ENCODE results near the gene OPTC. TPM values are rescaled to one million over a fixed set of nuclear protein-coding genes. Genes with fewer than 3 reads are reported as not detected.

Gene OPTC
- total RNA-seq, 4 donors from 2014 or later: not detected

DNA sequence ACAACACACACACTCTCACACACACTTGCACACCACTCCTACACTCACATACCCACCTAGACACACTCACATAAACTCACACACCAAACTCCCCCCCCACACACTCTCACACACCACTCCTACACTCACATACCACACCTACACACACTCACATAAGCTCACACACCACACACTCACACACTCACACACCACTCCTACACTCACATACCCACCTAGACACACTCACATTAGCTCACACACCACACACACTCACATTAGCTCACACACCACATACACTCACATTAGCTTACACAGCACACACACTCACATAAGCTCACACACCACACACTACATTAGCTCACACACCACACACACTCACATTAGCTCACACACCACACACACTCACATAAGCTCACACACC is 33.1 kb downstream of the OPTC start:
- in situ Hi-C loops (cut with MboI; ENCODE audit: low sequenced_read_pairs in 4 of 4): no loop called here
- no peaks in the 10 kb centered on the region for H3K27me3 ChIP-seq
- DNase-seq (no peak), ATAC-seq (no peak)
- peaks cover 0 to 7% of the 10 kb centered on the region in 2 donors for H3K4me1 ChIP-seq
- intact Hi-C loops (cut with DNase I; ENCODE audit: low total_unique reads): loop anchor here (10.0 kb wide), 1 partner anchor 68 kb away; no protein-coding TSS in a partner anchor
- no peaks in the 10 kb centered on the region for H3K36me3 ChIP-seq
- H3K9me3 ChIP-seq: no peaks in the 10 kb centered on the region
- H3K4me3 ChIP-seq: no peak overlapping the region
- H3K27ac ChIP-seq: no peak overlapping the region
- TF ChIP-seq, protein P1, sequence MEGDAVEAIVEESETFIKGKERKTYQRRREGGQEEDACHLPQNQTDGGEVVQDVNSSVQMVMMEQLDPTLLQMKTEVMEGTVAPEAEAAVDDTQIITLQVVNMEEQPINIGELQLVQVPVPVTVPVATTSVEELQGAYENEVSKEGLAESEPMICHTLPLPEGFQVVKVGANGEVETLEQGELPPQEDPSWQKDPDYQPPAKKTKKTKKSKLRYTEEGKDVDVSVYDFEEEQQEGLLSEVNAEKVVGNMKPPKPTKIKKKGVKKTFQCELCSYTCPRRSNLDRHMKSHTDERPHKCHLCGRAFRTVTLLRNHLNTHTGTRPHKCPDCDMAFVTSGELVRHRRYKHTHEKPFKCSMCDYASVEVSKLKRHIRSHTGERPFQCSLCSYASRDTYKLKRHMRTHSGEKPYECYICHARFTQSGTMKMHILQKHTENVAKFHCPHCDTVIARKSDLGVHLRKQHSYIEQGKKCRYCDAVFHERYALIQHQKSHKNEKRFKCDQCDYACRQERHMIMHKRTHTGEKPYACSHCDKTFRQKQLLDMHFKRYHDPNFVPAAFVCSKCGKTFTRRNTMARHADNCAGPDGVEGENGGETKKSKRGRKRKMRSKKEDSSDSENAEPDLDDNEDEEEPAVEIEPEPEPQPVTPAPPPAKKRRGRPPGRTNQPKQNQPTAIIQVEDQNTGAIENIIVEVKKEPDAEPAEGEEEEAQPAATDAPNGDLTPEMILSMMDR (IDR thresholded peaks at IDR 0.05 in 4 of 5, conservative IDR thresholded peaks at IDR 0.05 in 1 of 5): no peak

GRCh38 chr1:203528063-203528462 is 34.1 kb downstream of the OPTC start:
- H3K4me1 ChIP-seq: peaks cover 0 to 7% of the 10 kb centered on the region in 2 donors

GRCh38 chr1:203528976-203529835 is 35.3 kb downstream of the OPTC start:
- H3K9me3 ChIP-seq: no peaks in the 10 kb centered on the region
- H3K27me3 ChIP-seq: no peaks in the 10 kb centered on the region
- TF ChIP-seq, protein P1 (IDR thresholded peaks at IDR 0.05 in 4 of 5, conservative IDR thresholded peaks at IDR 0.05 in 1 of 5): no peak
- no peak for TF ChIP-seq POLR2A (IDR thresholded peaks at IDR 0.05)
- no peak overlapping the region for H3K27ac ChIP-seq
- no peak for DNase-seq
- no peak for ATAC-seq
- H3K4me1 ChIP-seq: no peaks in the 10 kb centered on the region
- intact Hi-C loops (cut with DNase I; ENCODE audit: low total_unique reads): loop anchor here (10.0 kb wide), 1 partner anchor 66 kb away; no protein-coding TSS in a partner anchor
- no peaks in the 10 kb centered on the region for H3K36me3 ChIP-seq
- H3K4me3 ChIP-seq: no peak overlapping the region
- in situ Hi-C loops (cut with MboI; ENCODE audit: low sequenced_read_pairs in 4 of 4): no loop called here

More at GRCh38 chr1:203528063-203528462, 34.1 kb downstream of the OPTC start:
- no peaks in the 10 kb centered on the region for H3K36me3 ChIP-seq
- ATAC-seq: no peak
- no peak overlapping the region for H3K27ac ChIP-seq
- no peaks in the 10 kb centered on the region for H3K27me3 ChIP-seq
- H3K4me3 ChIP-seq: no peak overlapping the region
- DNase-seq: no peak
- in situ Hi-C loops (cut with MboI; ENCODE audit: low sequenced_read_pairs in 4 of 4) (no loop called here), intact Hi-C loops (cut with DNase I; ENCODE audit: low total_unique reads) (loop anchor here (10.0 kb wide), 1 partner anchor 67 kb away; no protein-coding TSS in a partner anchor)
- TF ChIP-seq, protein P1 (IDR thresholded peaks at IDR 0.05 in 4 of 5, conservative IDR thresholded peaks at IDR 0.05 in 1 of 5): no peak
- no peak for TF ChIP-seq POLR2A (IDR thresholded peaks at IDR 0.05)
- H3K9me3 ChIP-seq: no peaks in the 10 kb centered on the region

- no peak for TF ChIP-seq POLR2A (IDR thresholded peaks at IDR 0.05)
- TF ChIP-seq, protein P1 (IDR thresholded peaks at IDR 0.05 in 4 of 5, conservative IDR thresholded peaks at IDR 0.05 in 1 of 5): no peak
- no peak for ATAC-seq
- in situ Hi-C loops (cut with MboI; ENCODE audit: low sequenced_read_pairs in 4 of 4): no loop called here
Measured at GRCh38 chr1:203531063-203531462, 37.1 kb downstream of the OPTC start.

More at GRCh38 chr1:203531063-203531462, 37.1 kb downstream of the OPTC start:
- DNase-seq: no peak
- Histone ChIP-seq H3K4me1 (no peaks in the 10 kb centered on the region), H3K27me3 (no peaks in the 10 kb centered on the region), H3K4me3 (no peak overlapping the region), H3K36me3 (no peaks in the 10 kb centered on the region), H3K9me3 (no peaks in the 10 kb centered on the region), H3K27ac (no peak overlapping the region)
- intact Hi-C loops (cut with DNase I; ENCODE audit: low total_unique reads): no loop called here

All from gastrocnemius medialis (tissue), 4 donors.